HEK293T (cell line): ENCODE measurements around the gene BMF.
"Not testable (repeated sequence)": the region's sequence is repeated elsewhere in the genome, so short reads cannot be mapped to it uniquely, and the experiment has no call there.

ENCODE experiments used
- CTCF ChIA-PET: fragments of 350-600 bp; formaldehyde crosslinking; extraction: SDS; loops from one replicate; lab custom pipeline; 2021; ENCODE audit warnings: antibody characterized with exemption, inconsistent platforms; lab: Yijun Ruan, JAX
- POLR2A ChIA-PET: fragments of 350-600 bp; formaldehyde crosslinking; extraction: SDS; loops from one replicate; lab custom pipeline; 2020; ENCODE audit warnings: antibody characterized with exemption, inconsistent platforms; lab: Yijun Ruan, JAX
- DNase-seq: peaks from one replicate; pipeline ENCODE4 v3.0.0; 2012; ENCODE audit warnings: mixed read lengths; ENCODE audit errors: extremely low spot score
- ARNT ChIP-seq: fragments of 450-650 bp; IDR thresholded peaks from 2 replicates; pipeline ENCODE4 v1.6.1; 2017; ENCODE audit warnings: mild to moderate bottlenecking
- BHLHE40 ChIP-seq: fragments of 450-650 bp; IDR thresholded peaks from 2 replicates; pipeline ENCODE4 v1.6.1; 2016; ENCODE audit warnings: mild to moderate bottlenecking, moderate library complexity, borderline replicate concordance
- CTBP1 ChIP-seq: fragments of 450-650 bp; IDR thresholded peaks from 2 replicates; pipeline ENCODE4 v1.6.1; 2016; ENCODE audit warnings: borderline replicate concordance
- ELF4 ChIP-seq: fragments of 450-650 bp; IDR thresholded peaks from 2 replicates; pipeline ENCODE4 v1.6.1; 2017; ENCODE audit warnings: antibody characterized with exemption
- FOXA1 ChIP-seq: fragments of 450-650 bp; IDR thresholded peaks from 2 replicates; pipeline ENCODE4 v1.6.1; 2016; ENCODE audit warnings: mild to moderate bottlenecking
- FOXK2 ChIP-seq: fragments of 450-650 bp; IDR thresholded peaks from 2 replicates; pipeline ENCODE4 v1.6.1; 2016; ENCODE audit warnings: mild to moderate bottlenecking
- FOXM1 ChIP-seq: fragments of 450-650 bp; IDR thresholded peaks from 2 replicates; pipeline ENCODE4 v1.6.1; 2017; ENCODE audit warnings: mild to moderate bottlenecking, borderline replicate concordance
- HDGF ChIP-seq: fragments of 450-650 bp; IDR thresholded peaks from 2 replicates; pipeline ENCODE4 v1.6.1; 2017; ENCODE audit warnings: antibody characterized with exemption, borderline replicate concordance
- L3MBTL2 ChIP-seq: fragments of 450-650 bp; conservative IDR thresholded peaks from 2 replicates; pipeline ENCODE4 v1.6.1; 2016; ENCODE audit warnings: mild to moderate bottlenecking
- LEF1 ChIP-seq: fragments of 450-650 bp; IDR thresholded peaks from 2 replicates; pipeline ENCODE4 v1.6.1; 2017; ENCODE audit warnings: mild to moderate bottlenecking, borderline replicate concordance
- NFRKB ChIP-seq: fragments of 450-650 bp; IDR thresholded peaks from 2 replicates; pipeline ENCODE4 v1.6.1; 2016; ENCODE audit warnings: mild to moderate bottlenecking, moderate library complexity
- PKNOX1 ChIP-seq: fragments of 450-650 bp; IDR thresholded peaks from 2 replicates; pipeline ENCODE4 v1.6.1; 2016
- SP1 ChIP-seq: fragments of 450-650 bp; IDR thresholded peaks from 2 replicates; pipeline ENCODE4 v1.6.1; 2017
- SUZ12 ChIP-seq: fragments of 450-650 bp; IDR thresholded peaks from 2 replicates; pipeline ENCODE4 v1.6.1; 2016; ENCODE audit warnings: mild to moderate bottlenecking
- TARDBP ChIP-seq: fragments of 450-650 bp; IDR thresholded peaks from 2 replicates; pipeline ENCODE4 v1.6.1; 2016
- ZNF384 ChIP-seq: fragments of 450-650 bp; IDR thresholded peaks from 2 replicates; pipeline ENCODE4 v1.6.1; 2016

Gene BMF

GRCh38 chr15:40136470-40137302 lies 28.0 kb upstream of the BMF start:
- POLR2A ChIA-PET, result no interaction called here
- CTCF ChIA-PET, result interaction anchor here (0.9 kb wide), 1 partner anchor 32 kb away, joined by 5 read pairs; no protein-coding TSS in a partner anchor
- DNase-seq, result no peak
- TF ChIP-seq PKNOX1 (0 out of 2 replicates have a peak, but pooled peaks have one; percentile 48), ELF4 (no peak)

- DNase-seq, CTCF ChIA-PET, POLR2A ChIA-PET: not testable (repeated sequence)
Observed at GRCh38 chr15:40135846-40136450, 27.3 kb upstream of the BMF start.

- TF ChIP-seq SP1 (no peak), FOXA1 (no peak), L3MBTL2 (no peak), HDGF (no peak), FOXM1 (no peak), SUZ12 (no peak), ARNT (no peak), LEF1 (no peak), TARDBP (no peak), ZNF384 (no peak), CTBP1 (no peak), FOXK2 (no peak), BHLHE40 (no peak)
- no peak for DNase-seq
- ChIA-PET CTCF (no interaction called here), POLR2A (no interaction called here)
Observed at GRCh38 chr15:40134885-40135284, 26.2 kb upstream of the BMF start.

- POLR2A ChIA-PET, result no interaction called here
- CTCF ChIA-PET, result no interaction called here
Observed at GRCh38 chr15:40133544-40133943, 24.9 kb upstream of the BMF start.

GRCh38 chr15:40130799-40131502 lies 22.3 kb upstream of the BMF start:
- TF ChIP-seq SUZ12, result no peak
- no peak for TF ChIP-seq ZNF384
- POLR2A ChIA-PET, result no interaction called here
- no peak for DNase-seq
- CTCF ChIA-PET, result no interaction called here

More at GRCh38 chr15:40133544-40133943, 24.9 kb upstream of the BMF start:
- TF ChIP-seq LEF1 (no peak), NFRKB (no peak), TARDBP (no peak), L3MBTL2 (no peak), ARNT (no peak), ELF4 (no peak), SUZ12 (no peak), HDGF (no peak), FOXK2 (no peak), ZNF384 (no peak), FOXM1 (no peak), PKNOX1 (no peak), FOXA1 (no peak), BHLHE40 (no peak), SP1 (no peak), CTBP1 (no peak)
- DNase-seq, result no peak

- TF ChIP-seq NFRKB, result no peak
- TF ChIP-seq TARDBP, result no peak
- TF ChIP-seq FOXK2, result no peak
- no peak for TF ChIP-seq LEF1
- TF ChIP-seq FOXA1, result no peak
- no peak for TF ChIP-seq L3MBTL2
- no peak for TF ChIP-seq ELF4
- no peak for TF ChIP-seq ZNF384
- no peak for TF ChIP-seq CTBP1
- no peak for TF ChIP-seq SP1
- TF ChIP-seq BHLHE40, result no peak
- no peak for TF ChIP-seq ARNT
- no peak for TF ChIP-seq FOXM1
- TF ChIP-seq SUZ12, result no peak
- no peak for TF ChIP-seq PKNOX1
- no peak for TF ChIP-seq HDGF
- CTCF ChIA-PET, result no interaction called here
- POLR2A ChIA-PET, result no interaction called here
- DNase-seq, result no peak
Observed at GRCh38 chr15:40130118-40130517, 21.4 kb upstream of the BMF start.
